Measurements from ENCODE around the gene ATXN3.

- TF ChIP-seq EP300 (IDR thresholded peaks at IDR 0.05; ENCODE audit: borderline replicate concordance): no peak
- no peak for TF ChIP-seq MAX (IDR thresholded peaks at IDR 0.05)
- TF ChIP-seq TAF1 (IDR thresholded peaks at IDR 0.05; ENCODE audit: low read depth): no peak
- TF ChIP-seq RAD21 (IDR thresholded peaks at IDR 0.05; ENCODE audit: low read depth): no peak
- TF ChIP-seq TCF12 (IDR thresholded peaks at IDR 0.05; ENCODE audit: low read depth): no peak
- no peak for TF ChIP-seq REST (IDR thresholded peaks at IDR 0.05; ENCODE audit: low read depth)
- TF ChIP-seq CEBPB (IDR thresholded peaks at IDR 0.05): no peak
- TF ChIP-seq CREB1 (IDR thresholded peaks at IDR 0.05; ENCODE audit: low read depth): no peak
- no peak for TF ChIP-seq TEAD4 (IDR thresholded peaks at IDR 0.05)
- TF ChIP-seq USF1 (IDR thresholded peaks at IDR 0.05): no peak
Measured at GRCh38 chr14:92012121-92012748, 94.1 kb downstream of the ATXN3 start.
